HCT116 (cell line): ENCODE data around the gene OPRD1. TPM values are rescaled to one million over a fixed set of nuclear protein-coding genes. Genes with fewer than 3 reads are reported as not detected.

Experiments
- ATAC-seq: fragments of 200-7000 bp; cut with Tn5 transposase; 2 replicates; pipeline ENCODE4 v1.9.1; 2020; ENCODE audit warnings: mild to moderate bottlenecking, moderate library complexity
- BruUV-seq: library from RNA; stranded (reverse); fragments of 400-500 nt; replicated peaks from 2 replicates; lab custom pipeline; 2021; lab: Mats Ljungman, UMichigan
- CTCF ChIA-PET: fragments of 300-600 bp; sonication (Branson Sonifier 250); formaldehyde crosslinking; loops from one replicate; lab custom pipeline; 2021; ENCODE audit warnings: antibody characterized with exemption; lab: Charles Lee
- POLR2A ChIA-PET: fragments of 300-600, 350-600 bp; sonication (Branson Sonifier 250); formaldehyde crosslinking; loops from one replicate; lab custom pipeline; 2021; ENCODE audit warnings: antibody characterized with exemption; lab: Charles Lee
- RAD21 ChIA-PET, 2 experiments: fragments of 300-600 bp; sonication (Branson Sonifier 250); formaldehyde crosslinking; loops; one replicate each; lab custom pipeline; 2023; ENCODE audit warnings: low total read pairs in 2 of 2; ENCODE audit not compliant: uncharacterized antibody in 2 of 2, unreplicated experiment in 2 of 2, low non-redundant PET in 1 of 2; lab: Charles Lee
- DNase-seq: peaks from one replicate; pipeline ENCODE4 v3.0.0-alpha.2; 2010; ENCODE audit warnings: low read depth, low spot score
- H2AFZ ChIP-seq: fragments of 200-600 bp; shearing (Covaris generic), sonication (generic); 2 replicates; pipeline ENCODE4 v1.6.1; 2017; ENCODE audit warnings: low read depth, mixed run types, mixed read lengths, antibody characterized with exemption, low read length; ENCODE audit not compliant: poor library complexity, severe bottlenecking
- H3K27ac ChIP-seq: 2 replicates; pipeline ENCODE4 v1.5.1; 2012; ENCODE audit warnings: low read depth, low read length
- H3K27me3 ChIP-seq: fragments of 200-600 bp; sonication (generic); 2 replicates; pipeline ENCODE4 v1.6.1; 2016; ENCODE audit warnings: mixed run types, low read length, mixed read lengths; ENCODE audit not compliant: insufficient read depth
- H3K36me3 ChIP-seq, 2 experiments: fragments of 200-500 bp in 1 of 2; fragments of 200-600 bp in 1 of 2; sonication (Bioruptor generic) in 1 of 2; sonication (generic) in 1 of 2; 2 replicates each; pipeline versions ENCODE4 v1.5.1 to v1.6.1; 2014 to 2016; ENCODE audit warnings: low read length in 2 of 2, inconsistent platforms in 1 of 2, mixed read lengths in 1 of 2, mixed run types in 1 of 2; ENCODE audit not compliant: insufficient read depth in 2 of 2, control insufficient read depth in 1 of 2
- H3K4me1 ChIP-seq, 2 experiments: fragments of 200-600 bp in 1 of 2; sonication (generic) in 1 of 2; 2 replicates each; pipeline versions ENCODE4 v1.5.1 to v1.6.1; 2012 to 2017; ENCODE audit warnings: low read length in 2 of 2, inconsistent platforms in 1 of 2, mild to moderate bottlenecking in 1 of 2, mixed read lengths in 1 of 2, mixed run types in 1 of 2, moderate library complexity in 1 of 2; ENCODE audit not compliant: insufficient read depth in 2 of 2, control insufficient read depth in 1 of 2
- H3K4me2 ChIP-seq: fragments of 200-600 bp; sonication (generic); 2 replicates; pipeline ENCODE4 v1.6.1; 2017; ENCODE audit warnings: mixed run types, low read length, mixed read lengths
- H3K4me3 ChIP-seq, 2 experiments: fragments of 200-600 bp in 1 of 2; sonication (generic) in 1 of 2; replicated peaks in 1 of 2; 2 replicates each; pipeline ENCODE4 v1.5.1; 2011 to 2016; ENCODE audit warnings: low read length in 2 of 2, control low read depth in 1 of 2, low read depth in 1 of 2, mild to moderate bottlenecking in 1 of 2, mixed read lengths in 1 of 2, mixed run types in 1 of 2
- H3K79me2 ChIP-seq: fragments of 200-600 bp; sonication (generic); 2 replicates; pipeline ENCODE4 v1.6.1; 2017; ENCODE audit warnings: mild to moderate bottlenecking, mixed run types, low read length, moderate library complexity, mixed read lengths; ENCODE audit not compliant: insufficient read depth
- H3K9ac ChIP-seq: fragments of 200-600 bp; sonication (generic); 2 replicates; pipeline ENCODE4 v1.6.1; 2016; ENCODE audit warnings: low read length, mixed read lengths
- H3K9me2 ChIP-seq: fragments of 200-600 bp; sonication (generic), shearing (Covaris generic); 2 replicates; pipeline ENCODE4 v1.6.1; 2017; ENCODE audit warnings: mixed run types, mild to moderate bottlenecking, moderate library complexity; ENCODE audit not compliant: insufficient read depth
- H3K9me3 ChIP-seq, 2 experiments: fragments of 200-500 bp in 1 of 2; fragments of 200-600 bp in 1 of 2; sonication (Bioruptor generic) in 1 of 2; sonication (generic) in 1 of 2; 2 replicates each; pipeline ENCODE4 v1.6.1; 2014 to 2017; ENCODE audit warnings: low read length in 2 of 2, mixed read lengths in 2 of 2, inconsistent platforms in 1 of 2, low read depth in 1 of 2, mild to moderate bottlenecking in 1 of 2, mixed run types in 1 of 2, moderate library complexity in 1 of 2; ENCODE audit not compliant: control insufficient read depth in 1 of 2, insufficient read depth in 1 of 2
- H4K20me1 ChIP-seq: fragments of 200-600 bp; sonication (generic), shearing (Covaris generic); 2 replicates; pipeline ENCODE4 v1.6.1; 2017; ENCODE audit warnings: mixed run types, mild to moderate bottlenecking, moderate library complexity; ENCODE audit not compliant: insufficient read depth
- CBX3 ChIP-seq: IDR thresholded peaks from 2 replicates; pipeline ENCODE4 v1.6.1; 2012; ENCODE audit warnings: low read depth
- EGR1 ChIP-seq: IDR thresholded peaks from 2 replicates; pipeline ENCODE4 v1.6.1; 2012; ENCODE audit warnings: low read depth
- ELF1 ChIP-seq: IDR thresholded peaks from 2 replicates; pipeline ENCODE4 v1.6.1; 2012; ENCODE audit warnings: low read depth, borderline replicate concordance
- EZH2phosphoT487 ChIP-seq: fragments of 200-600 bp; IDR thresholded peaks from 2 replicates; pipeline ENCODE4 v1.6.1; 2018; ENCODE audit warnings: antibody characterized with exemption, borderline replicate concordance
- MAX ChIP-seq: IDR thresholded peaks from 2 replicates; pipeline ENCODE4 v1.6.1; 2012
- POLR2A ChIP-seq: IDR thresholded peaks from 2 replicates; pipeline ENCODE4 v1.7.0; 2011; ENCODE audit warnings: borderline replicate concordance; ENCODE audit not compliant: insufficient read depth, insufficient read length; ENCODE audit errors: extremely low read depth
- POLR2AphosphoS5 ChIP-seq: IDR thresholded peaks from 2 replicates; pipeline ENCODE4 v1.6.1; 2011; ENCODE audit warnings: mild to moderate bottlenecking, low read depth, low read length, moderate library complexity
- RAD21 ChIP-seq: IDR thresholded peaks from 2 replicates; pipeline ENCODE4 v1.6.1; 2012; ENCODE audit warnings: low read depth, mild to moderate bottlenecking
- REST ChIP-seq: IDR thresholded peaks from 2 replicates; pipeline ENCODE4 v1.6.1; 2012; ENCODE audit warnings: low read depth
- SIN3A ChIP-seq: IDR thresholded peaks from 2 replicates; pipeline ENCODE4 v1.6.1; 2012; ENCODE audit warnings: low read depth
- SP1 ChIP-seq: IDR thresholded peaks from 2 replicates; pipeline ENCODE4 v1.6.1; 2012; ENCODE audit warnings: low read depth
- SRF ChIP-seq: IDR thresholded peaks from 2 replicates; pipeline ENCODE4 v1.6.1; 2012; ENCODE audit warnings: low read depth
- TCF7L2 ChIP-seq: IDR thresholded peaks from 2 replicates; pipeline ENCODE4 v1.7.0; 2011; ENCODE audit warnings: borderline replicate concordance, inconsistent platforms; ENCODE audit not compliant: insufficient read depth, insufficient read length; ENCODE audit errors: extremely low read depth
- YY1 ChIP-seq: IDR thresholded peaks from 2 replicates; pipeline ENCODE4 v1.6.1; 2011; ENCODE audit warnings: low read length, low read depth, moderate library complexity, mild to moderate bottlenecking; ENCODE audit not compliant: insufficient replicate concordance; ENCODE audit errors: extremely low read depth
- ZFX ChIP-seq: fragments of 450-650 bp; IDR thresholded peaks from 2 replicates; pipeline ENCODE4 v1.6.1; 2017
- intact Hi-C: fragments of 100-400 bp; cut with micrococcal nuclease; formaldehyde crosslinking; loops from 2 replicates; pipeline ENCODE4 v1.10.0; 2022
- total RNA-seq: library from RNA; stranded (reverse); gene quantifications from one replicate; pipeline ENCODE4 v1.2.1, GENCODE V29; 2021; ENCODE audit not compliant: unreplicated experiment

OPRD1 gene
- total RNA-seq, 1 experiment from 2014 or later, result not detected

- TF ChIP-seq CBX3, result no peak
- CTCF ChIA-PET, result interaction anchor here (0.8 to 2.3 kb wide), 3 partner anchors 10 to 107 kb away, joined by 3 to 9 read pairs (median 6); no protein-coding TSS in a partner anchor
- Histone ChIP-seq H3K4me2 (no peak overlapping the region), H3K4me1 (no peaks in the 10 kb centered on the region), H3K4me3 (no peak overlapping the region), H3K27ac (no peak overlapping the region), H3K36me3 (peaks cover 2 to 6% of the 10 kb centered on the region in 2 experiments; a peak in 3 of 4 replicates), H3K27me3 (no peaks in the 10 kb centered on the region), H3K79me2 (peaks cover 17% of the 10 kb centered on the region), H2AFZ (no peak overlapping the region), H3K9me3 (no peaks in the 10 kb centered on the region), H3K9me2 (no peaks in the 10 kb centered on the region), H4K20me1 (no peaks in the 10 kb centered on the region), H3K9ac (no peak overlapping the region)
- RAD21 ChIA-PET, result interaction anchor here in 1 of 2 experiments (0.7 to 1.6 kb wide), 3 partner anchors 18 to 338 kb away, joined by 3 read pairs; no protein-coding TSS in a partner anchor
- DNase-seq (no peak), ATAC-seq (no peak)
- intact Hi-C loops, result no loop called here
- POLR2A ChIA-PET, result interaction anchor here (0.7 kb wide), 1 partner anchor 10 kb away, joined by 3 read pairs; no protein-coding TSS in a partner anchor
- no TSS peak for BruUV-seq
Observed at GRCh38 chr1:28775121-28775942, 36.6 kb upstream of the OPRD1 start.

- H3K9me2 ChIP-seq, result no peaks in the 10 kb centered on the region
- no peak overlapping the region for H3K27ac ChIP-seq
- intact Hi-C loops, result no loop called here
- DNase-seq (no peak), ATAC-seq (no peak)
- CTCF ChIA-PET, result interaction anchor here (1.5 to 2.3 kb wide), 2 partner anchors 9 to 101 kb away, joined by 6 to 9 read pairs; no protein-coding TSS in a partner anchor
- peaks cover 2 to 3% of the 10 kb centered on the region in 2 experiments; a peak in 3 of 4 replicates for H3K36me3 ChIP-seq
- no peaks in the 10 kb centered on the region for H4K20me1 ChIP-seq
- H3K4me3 ChIP-seq, result no peak overlapping the region
- no TSS peak for BruUV-seq
- H3K79me2 ChIP-seq, result peaks cover 10% of the 10 kb centered on the region; the same call in 1 of the 2 replicates
- POLR2A ChIA-PET, result no interaction called here
- no peaks in the 10 kb centered on the region for H3K9me3 ChIP-seq
- H3K4me1 ChIP-seq, result no peaks in the 10 kb centered on the region
- RAD21 ChIA-PET, result no interaction called here
- H3K9ac ChIP-seq, result no peak overlapping the region
- H3K4me2 ChIP-seq, result no peak overlapping the region
- H2AFZ ChIP-seq, result no peak overlapping the region
- H3K27me3 ChIP-seq, result no peaks in the 10 kb centered on the region
- TF ChIP-seq SRF (no peak), ZFX (no peak), MAX (no peak), EZH2phosphoT487 (no peak), POLR2AphosphoS5 (no peak), SIN3A (no peak), YY1 (no peak), RAD21 (no peak), REST (no peak), TCF7L2 (no peak), EGR1 (no peak), POLR2A (no peak), SP1 (no peak), ELF1 (no peak)
Observed at GRCh38 chr1:28776341-28776740, 35.6 kb upstream of the OPRD1 start.
